ENCODE results near the gene SLC12A9. TPM values are rescaled to one million over a fixed set of nuclear protein-coding genes. Genes with fewer than 3 reads are reported as not detected.

Gene SLC12A9, protein sequence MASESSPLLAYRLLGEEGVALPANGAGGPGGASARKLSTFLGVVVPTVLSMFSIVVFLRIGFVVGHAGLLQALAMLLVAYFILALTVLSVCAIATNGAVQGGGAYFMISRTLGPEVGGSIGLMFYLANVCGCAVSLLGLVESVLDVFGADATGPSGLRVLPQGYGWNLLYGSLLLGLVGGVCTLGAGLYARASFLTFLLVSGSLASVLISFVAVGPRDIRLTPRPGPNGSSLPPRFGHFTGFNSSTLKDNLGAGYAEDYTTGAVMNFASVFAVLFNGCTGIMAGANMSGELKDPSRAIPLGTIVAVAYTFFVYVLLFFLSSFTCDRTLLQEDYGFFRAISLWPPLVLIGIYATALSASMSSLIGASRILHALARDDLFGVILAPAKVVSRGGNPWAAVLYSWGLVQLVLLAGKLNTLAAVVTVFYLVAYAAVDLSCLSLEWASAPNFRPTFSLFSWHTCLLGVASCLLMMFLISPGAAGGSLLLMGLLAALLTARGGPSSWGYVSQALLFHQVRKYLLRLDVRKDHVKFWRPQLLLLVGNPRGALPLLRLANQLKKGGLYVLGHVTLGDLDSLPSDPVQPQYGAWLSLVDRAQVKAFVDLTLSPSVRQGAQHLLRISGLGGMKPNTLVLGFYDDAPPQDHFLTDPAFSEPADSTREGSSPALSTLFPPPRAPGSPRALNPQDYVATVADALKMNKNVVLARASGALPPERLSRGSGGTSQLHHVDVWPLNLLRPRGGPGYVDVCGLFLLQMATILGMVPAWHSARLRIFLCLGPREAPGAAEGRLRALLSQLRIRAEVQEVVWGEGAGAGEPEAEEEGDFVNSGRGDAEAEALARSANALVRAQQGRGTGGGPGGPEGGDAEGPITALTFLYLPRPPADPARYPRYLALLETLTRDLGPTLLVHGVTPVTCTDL
- total RNA-seq (10 to 100 TPM in 1 of 9 donors, 1 to 10 TPM in 8; 4.6 to 23.6 (median 7.0) TPM), polyA plus RNA-seq (10 to 100 TPM in 1 of 2 donors, 1 to 10 TPM in 1; 6.4 to 10.5 TPM)
- long read RNA-seq, donor 1, partial matches to known transcripts = 2 of 7 reads
- long read RNA-seq, donor 1, other reads (novel, unspliced or antisense) = 5 of 7 reads
- long read RNA-seq, donor 2, partial matches to known transcripts = 0 of 1 reads
- long read RNA-seq, donor 2, other reads (novel, unspliced or antisense) = 1 of 1 reads
- long read RNA-seq, donor 3, full-length matches to known transcripts = 2 of 16 reads
- long read RNA-seq, donor 3, partial matches to known transcripts = 5 of 16 reads
- long read RNA-seq, donor 3, other reads (novel, unspliced or antisense) = 9 of 16 reads

DNA sequence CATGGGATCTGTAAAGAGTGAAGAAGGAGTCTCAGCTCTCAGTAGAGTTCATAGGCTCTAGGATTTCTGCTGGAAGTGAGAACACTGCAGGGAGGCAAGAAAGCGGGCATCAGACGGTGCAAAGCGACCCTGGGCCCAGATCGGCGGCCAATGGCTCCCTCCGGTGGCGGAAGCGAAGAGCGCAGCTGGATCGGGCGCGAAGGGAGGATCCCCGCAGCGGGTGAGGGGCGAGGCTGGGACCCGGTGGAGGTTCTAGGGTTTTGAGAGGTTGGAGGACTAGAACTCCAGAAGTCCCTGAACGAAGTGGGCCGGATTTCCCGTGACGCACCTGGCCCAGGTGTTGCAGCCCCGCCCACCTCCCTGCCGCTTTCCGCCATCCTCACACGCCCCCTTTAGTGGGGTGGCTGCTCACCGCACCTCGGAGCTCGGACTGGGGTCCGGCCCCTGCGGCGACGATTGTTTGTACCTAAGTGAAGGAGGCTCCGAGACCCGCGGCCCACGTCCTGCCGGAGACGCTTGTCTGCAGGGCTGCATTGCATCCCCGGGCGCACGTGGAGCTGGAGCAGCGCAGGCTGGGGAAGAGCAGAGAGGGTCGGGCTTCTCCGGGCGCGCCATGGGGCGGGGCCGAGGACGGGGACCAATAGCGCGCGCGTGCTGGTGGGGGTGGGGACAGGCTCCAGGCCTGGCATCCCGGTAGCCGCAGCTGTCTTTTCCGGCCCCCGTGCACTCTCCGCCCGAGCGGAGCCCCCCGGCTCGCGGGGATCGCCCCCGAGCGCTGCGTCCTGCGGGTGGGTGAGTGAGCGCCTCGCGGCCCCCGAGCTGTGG lies at the start of gene SLC12A9:
SLC12A9 (plus strand) TSS at position 666 of the 825 bp plus-strand sequence. CDS start 1,485 bp downstream, outside the sequence.
- no peaks in the 10 kb centered on the region for H3K9me3 ChIP-seq
- peak; percentile 92 to 96 (median 94) for DNase-seq
- H3K4me1 ChIP-seq = peaks cover 0 to 21% (median 12%) of the 10 kb centered on the region in 12 donors
- 0% methylated on average over 25 to 71 of the region's 71 CpGs for WGBS, 4 donors
- peak within 1 kb of the TSS; percentile 32 to 96 (median 68) for H3K4me3 ChIP-seq
- intact Hi-C loops (cut with DNase I) = loop anchor here (1.0 to 10.0 kb wide), 10 partner anchors 25 to 377 kb away; partner anchors contain the start of genes POP7 (in 9 of the 10), EPHB4 (in 2 of the 10) and TSC22D4 (in 1 of the 10)
- peak; percentile 99 to 100 (median 100) for ATAC-seq
- no peaks in the 10 kb centered on the region for H3K27me3 ChIP-seq
- H3K27ac ChIP-seq = peak within 1 kb of the TSS in 11 of 12 donors; percentile 26 to 86 (median 67)
- no peaks in the 10 kb centered on the region for H3K36me3 ChIP-seq
- peak in 1 of 2 donors; percentile 63 for TF ChIP-seq POLR2A (IDR thresholded peaks at IDR 0.05)
- TF ChIP-seq, protein P1, sequence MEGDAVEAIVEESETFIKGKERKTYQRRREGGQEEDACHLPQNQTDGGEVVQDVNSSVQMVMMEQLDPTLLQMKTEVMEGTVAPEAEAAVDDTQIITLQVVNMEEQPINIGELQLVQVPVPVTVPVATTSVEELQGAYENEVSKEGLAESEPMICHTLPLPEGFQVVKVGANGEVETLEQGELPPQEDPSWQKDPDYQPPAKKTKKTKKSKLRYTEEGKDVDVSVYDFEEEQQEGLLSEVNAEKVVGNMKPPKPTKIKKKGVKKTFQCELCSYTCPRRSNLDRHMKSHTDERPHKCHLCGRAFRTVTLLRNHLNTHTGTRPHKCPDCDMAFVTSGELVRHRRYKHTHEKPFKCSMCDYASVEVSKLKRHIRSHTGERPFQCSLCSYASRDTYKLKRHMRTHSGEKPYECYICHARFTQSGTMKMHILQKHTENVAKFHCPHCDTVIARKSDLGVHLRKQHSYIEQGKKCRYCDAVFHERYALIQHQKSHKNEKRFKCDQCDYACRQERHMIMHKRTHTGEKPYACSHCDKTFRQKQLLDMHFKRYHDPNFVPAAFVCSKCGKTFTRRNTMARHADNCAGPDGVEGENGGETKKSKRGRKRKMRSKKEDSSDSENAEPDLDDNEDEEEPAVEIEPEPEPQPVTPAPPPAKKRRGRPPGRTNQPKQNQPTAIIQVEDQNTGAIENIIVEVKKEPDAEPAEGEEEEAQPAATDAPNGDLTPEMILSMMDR (IDR thresholded peaks at IDR 0.05) = peak; percentile 85 to 98 (median 94)

DNA sequence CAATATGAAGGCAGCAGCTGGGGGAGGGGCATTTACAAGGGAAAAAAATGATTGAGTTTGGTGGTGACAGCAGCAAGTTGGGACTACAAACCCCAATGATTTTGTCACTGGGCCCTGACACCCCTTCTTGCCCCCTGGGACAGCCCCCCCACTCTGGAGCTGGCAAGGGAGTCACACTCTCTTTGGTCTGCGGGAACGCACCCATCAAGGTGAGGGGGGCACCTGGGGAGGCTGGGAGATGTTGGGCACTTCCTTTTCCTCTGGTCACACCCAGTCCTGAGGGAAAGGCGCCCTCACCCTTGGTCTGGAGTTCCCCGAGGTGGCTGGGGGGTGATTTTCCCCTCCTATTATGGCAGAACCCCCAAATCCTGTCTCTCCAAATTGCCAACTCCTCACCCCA lies 49.6 kb upstream of the SLC12A9 start:
- ATAC-seq = peak in 2 of 4 donors; percentile 2 to 4
- Histone ChIP-seq H3K4me1 (peaks cover 5 to 56% (median 25%) of the 10 kb centered on the region in 12 donors), H3K4me3 (peak overlapping the region in 5 of 12 donors; percentile 1 to 41 (median 4)), H3K36me3 (peaks cover 0 to 43% (median 37%) of the 10 kb centered on the region in 9 donors), H3K27me3 (no peaks in the 10 kb centered on the region), H3K9me3 (no peaks in the 10 kb centered on the region), H3K27ac (peak overlapping the region in 10 of 12 donors; percentile 3 to 69 (median 37))
- WGBS, 4 donors = 60 to 73% (median 64%) methylated on average over 4 of the region's 4 CpGs
- intact Hi-C loops (cut with DNase I) = loop anchor here in 4 of 10 donors (2.0 to 5.0 kb wide), 3 partner anchors 22 to 34 kb away; partner anchors contain the start of gene EPHB4 (in 1 of the 4)
- peak in 1 of 5 donors; percentile 42 for DNase-seq
- TF ChIP-seq, protein P1 (IDR thresholded peaks at IDR 0.05) = no peak
- TF ChIP-seq POLR2A (IDR thresholded peaks at IDR 0.05) = no peak
